Activated CD8-positive, alpha-beta memory T cell treated with anti-CD3 and anti-CD28 coated beads, Interleukin-2, amount 50 U/mL, for 24 hours (primary cell): ENCODE measurements around the gene FAM83D.
A peak's percentile ranks its signal among the peaks of the same experiment; 100 is the strongest.

Experiments
- DNase-seq: peaks from one replicate; pipeline ENCODE4 v3.0.0-alpha.2; 2020; ENCODE audit errors: extremely low read depth

FAM83D gene

GRCh38 chr20:38926142-38926933, at the start of gene FAM83D:
TSS of gene FAM83D (plus strand) at chr20:38926417. CDS start at chr20:38926443, 26 bp downstream.
- peak; percentile 82 for DNase-seq

- no peak for DNase-seq
Observed at GRCh38 chr20:38877483-38877882, 48.7 kb upstream of the FAM83D start.

- no peak for DNase-seq
Observed at GRCh38 chr20:38878866-38879265, 47.4 kb upstream of the FAM83D start.

- no peak for DNase-seq
Observed at GRCh38 chr20:38880952-38881735, 45.1 kb upstream of the FAM83D start.

GRCh38 chr20:38881806-38882440, 44.3 kb upstream of the FAM83D start:
- no peak for DNase-seq

GRCh38 chr20:38882600-38882999, 43.6 kb upstream of the FAM83D start:
- no peak for DNase-seq

GRCh38 chr20:38883081-38883980, 42.9 kb upstream of the FAM83D start:
- no peak for DNase-seq

GRCh38 chr20:38883981-38884733, 42.1 kb upstream of the FAM83D start:
- DNase-seq: no peak

- DNase-seq: no peak
Observed at GRCh38 chr20:38885357-38885756, 40.9 kb upstream of the FAM83D start.

- no peak for DNase-seq
Observed at GRCh38 chr20:38888059-38888831, 38.0 kb upstream of the FAM83D start.

GRCh38 chr20:38889050-38889449, 37.2 kb upstream of the FAM83D start:
- DNase-seq: no peak

GRCh38 chr20:38889792-38890496, 36.3 kb upstream of the FAM83D start:
- DNase-seq: no peak

GRCh38 chr20:38890497-38890818, 35.8 kb upstream of the FAM83D start:
- DNase-seq: no peak

GRCh38 chr20:38892091-38892981, 33.9 kb upstream of the FAM83D start:
- DNase-seq: no peak

GRCh38 chr20:38893056-38893564, 33.1 kb upstream of the FAM83D start:
- DNase-seq: no peak

- DNase-seq: peak; percentile 50
Observed at GRCh38 chr20:38893565-38894090, 32.6 kb upstream of the FAM83D start.

GRCh38 chr20:38894091-38894847, 31.9 kb upstream of the FAM83D start:
- DNase-seq: no peak
